GM12873 (cell line): Measurements from ENCODE around the gene ALDH1B1.

Source experiments
- TF ChIP-seq, protein P1 (sequence below): IDR thresholded peaks from 2 replicates; pipeline ENCODE4 v1.5.1; 2012; ENCODE audit warnings: low read depth, mild to moderate bottlenecking, moderate library complexity, low read length, control low read depth; ENCODE audit not compliant: insufficient read depth; ENCODE audit errors: missing control alignments

ALDH1B1 gene

DNA sequence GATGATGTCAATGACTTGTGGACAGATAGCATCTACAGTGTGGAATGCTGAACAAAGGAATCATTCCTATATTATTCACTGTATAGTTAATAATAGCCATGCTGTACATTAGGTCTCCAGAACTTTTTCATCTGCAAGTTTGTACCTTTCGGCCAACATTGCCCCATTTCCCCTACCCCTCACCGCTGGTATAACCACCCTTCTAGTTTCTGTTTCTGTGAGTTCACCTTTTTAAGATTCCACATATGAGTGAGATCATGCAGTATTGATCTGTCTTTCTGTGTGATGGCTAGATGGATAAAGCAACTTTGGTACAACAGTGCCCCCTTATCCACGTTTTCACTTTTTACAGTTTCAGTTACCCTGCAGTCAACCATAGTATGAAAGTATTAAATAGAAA is 18.8 kb upstream of the ALDH1B1 start:
- TF ChIP-seq, protein P1, sequence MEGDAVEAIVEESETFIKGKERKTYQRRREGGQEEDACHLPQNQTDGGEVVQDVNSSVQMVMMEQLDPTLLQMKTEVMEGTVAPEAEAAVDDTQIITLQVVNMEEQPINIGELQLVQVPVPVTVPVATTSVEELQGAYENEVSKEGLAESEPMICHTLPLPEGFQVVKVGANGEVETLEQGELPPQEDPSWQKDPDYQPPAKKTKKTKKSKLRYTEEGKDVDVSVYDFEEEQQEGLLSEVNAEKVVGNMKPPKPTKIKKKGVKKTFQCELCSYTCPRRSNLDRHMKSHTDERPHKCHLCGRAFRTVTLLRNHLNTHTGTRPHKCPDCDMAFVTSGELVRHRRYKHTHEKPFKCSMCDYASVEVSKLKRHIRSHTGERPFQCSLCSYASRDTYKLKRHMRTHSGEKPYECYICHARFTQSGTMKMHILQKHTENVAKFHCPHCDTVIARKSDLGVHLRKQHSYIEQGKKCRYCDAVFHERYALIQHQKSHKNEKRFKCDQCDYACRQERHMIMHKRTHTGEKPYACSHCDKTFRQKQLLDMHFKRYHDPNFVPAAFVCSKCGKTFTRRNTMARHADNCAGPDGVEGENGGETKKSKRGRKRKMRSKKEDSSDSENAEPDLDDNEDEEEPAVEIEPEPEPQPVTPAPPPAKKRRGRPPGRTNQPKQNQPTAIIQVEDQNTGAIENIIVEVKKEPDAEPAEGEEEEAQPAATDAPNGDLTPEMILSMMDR: no peak

DNA sequence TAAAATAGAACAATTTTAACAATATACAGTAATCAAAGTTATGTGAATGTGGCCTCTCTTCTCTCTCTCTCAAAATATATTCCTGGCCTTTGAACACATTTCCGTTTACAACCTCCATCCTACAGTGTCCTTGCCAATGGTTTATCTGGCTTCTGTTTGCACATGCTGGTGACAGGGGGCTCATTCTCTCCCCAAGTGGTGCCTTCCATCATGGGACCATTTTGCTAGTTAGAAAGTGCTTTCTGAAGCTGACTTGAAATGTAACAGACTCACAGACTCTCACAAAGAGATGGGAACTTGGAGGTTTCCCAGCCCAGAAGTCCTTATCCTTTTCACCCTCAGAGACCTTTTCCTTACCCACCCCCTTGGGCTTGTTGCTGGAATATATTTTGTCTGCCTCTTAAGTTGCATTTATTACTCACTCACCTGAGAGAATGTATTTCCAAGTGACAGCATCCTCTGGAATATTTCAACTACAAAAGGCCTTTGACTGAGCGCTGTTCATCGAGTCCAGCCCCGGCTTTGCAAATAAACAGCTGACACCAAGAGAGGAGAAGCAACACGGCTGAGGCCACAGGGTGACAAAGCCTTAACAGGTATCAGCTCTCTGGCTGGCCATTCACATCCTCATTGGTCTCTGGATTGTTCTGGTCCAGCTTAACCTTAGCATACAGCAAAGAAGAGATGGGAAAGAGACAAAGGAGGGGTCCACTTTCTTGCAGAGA is 17.5 kb upstream of the ALDH1B1 start:
- TF ChIP-seq, protein P1: no peak

DNA sequence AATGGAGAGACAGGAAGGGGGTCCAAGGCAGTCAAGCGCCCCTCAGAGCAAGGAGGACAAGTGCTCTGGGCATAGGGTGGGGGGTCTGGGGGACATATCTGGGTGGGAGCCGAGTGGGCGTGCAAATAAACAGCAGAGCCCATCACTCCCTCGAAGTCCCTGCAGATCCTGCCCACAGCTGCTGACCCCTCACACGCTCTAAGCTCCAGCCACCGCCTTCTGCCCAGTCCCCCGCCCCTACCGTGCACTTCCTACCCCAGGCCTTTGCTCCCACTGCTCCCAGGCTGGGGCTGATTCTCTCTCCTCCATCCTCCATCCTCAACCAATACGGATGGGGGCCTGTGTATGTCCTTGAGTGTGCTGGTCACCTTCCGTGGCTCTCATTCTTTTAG is 16.9 kb upstream of the ALDH1B1 start:
- TF ChIP-seq, protein P1: no peak

DNA sequence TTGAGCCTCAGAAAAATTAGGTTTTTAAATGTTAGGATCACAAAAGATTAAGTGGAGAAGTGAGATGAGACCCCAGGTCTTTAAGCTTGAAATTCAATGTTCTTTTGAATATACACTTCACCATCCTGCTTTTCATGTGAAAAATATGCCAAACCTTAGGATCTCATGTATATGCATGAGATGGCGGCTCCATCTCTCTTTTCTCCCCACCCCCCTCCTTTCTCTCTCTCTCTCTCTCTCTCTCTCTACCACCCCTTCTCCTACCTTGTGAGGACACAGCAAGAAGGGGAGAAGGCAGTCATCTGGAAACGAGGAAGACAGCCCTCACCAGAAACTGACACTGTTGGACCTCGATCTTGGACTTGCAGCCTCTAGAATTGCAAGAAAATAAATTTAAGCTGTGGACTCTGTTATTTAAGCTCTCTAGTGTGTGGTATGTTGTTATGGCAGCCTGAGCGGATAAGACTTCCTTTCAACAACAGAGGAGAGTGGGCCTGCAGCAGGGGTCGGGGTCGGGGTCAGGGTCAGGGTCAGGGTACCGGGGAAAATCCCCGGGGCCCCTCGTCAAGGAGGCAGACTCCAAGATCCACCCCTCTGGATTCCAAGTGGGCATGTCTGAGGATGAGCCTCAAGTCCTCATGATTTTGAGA is 16.4 kb upstream of the ALDH1B1 start:
- TF ChIP-seq, protein P1: no peak

DNA sequence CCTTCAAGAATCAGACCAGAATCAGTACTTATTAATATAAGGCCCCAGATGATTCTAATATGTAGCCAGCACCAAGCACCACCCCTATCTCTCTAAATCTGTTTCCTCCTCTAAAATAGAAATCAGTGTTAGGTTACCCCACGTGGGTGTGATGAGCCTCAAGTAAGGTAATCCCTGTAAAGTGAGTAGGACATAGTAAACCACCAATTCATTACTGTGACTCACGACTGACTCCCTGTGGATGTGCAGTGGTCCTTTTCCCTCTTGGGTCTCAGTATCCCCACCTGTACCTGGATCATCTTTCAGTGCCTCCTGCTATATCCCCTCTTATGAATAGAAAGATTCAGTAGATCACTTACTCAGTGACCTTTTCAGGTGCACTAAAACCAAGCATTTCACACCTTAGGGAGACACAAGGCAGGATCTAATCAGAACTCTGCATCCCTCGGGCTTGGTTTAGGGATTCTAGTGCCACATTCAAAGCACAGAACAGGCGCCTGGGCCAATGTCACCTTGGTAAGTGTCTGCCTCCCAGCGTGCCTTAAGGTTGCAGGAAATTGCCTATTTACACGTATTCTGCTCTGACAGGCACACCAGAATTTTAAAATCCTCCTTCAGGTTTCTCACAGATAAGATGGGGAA is 12.2 kb upstream of the ALDH1B1 start:
- TF ChIP-seq, protein P1: no peak

DNA sequence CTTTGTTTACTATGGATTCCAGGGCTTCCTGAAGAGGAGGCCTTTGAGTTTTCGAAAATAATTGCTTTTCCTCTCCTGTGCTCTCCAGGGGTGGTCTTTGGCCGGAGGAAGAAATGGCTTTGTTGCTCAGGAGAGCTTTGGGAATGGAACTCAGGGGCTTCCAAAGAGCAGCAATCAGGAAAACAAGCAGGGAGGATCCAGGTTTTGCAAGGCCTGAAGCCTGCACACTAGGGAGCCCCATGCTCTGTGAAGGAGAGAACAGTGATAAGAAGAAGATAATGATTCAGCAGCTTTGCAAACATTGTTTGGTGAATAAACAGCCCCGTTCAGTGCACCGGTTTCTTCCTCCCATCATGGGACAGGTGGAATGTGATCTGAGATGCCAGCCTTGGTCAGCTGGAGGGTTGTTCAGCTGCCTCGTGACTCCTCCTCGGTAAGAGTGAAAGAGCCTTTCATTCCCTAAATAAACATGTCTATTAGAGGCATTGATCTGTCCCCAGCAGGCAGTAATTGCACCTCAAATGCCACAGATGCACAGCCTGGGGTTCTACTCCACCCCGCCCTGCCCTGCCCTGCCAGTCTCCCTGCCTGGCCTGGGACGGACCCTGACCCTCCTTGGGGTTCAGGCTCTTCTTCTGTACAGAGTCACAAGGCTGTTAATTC is 11.5 kb upstream of the ALDH1B1 start:
- TF ChIP-seq, protein P1: no peak

DNA sequence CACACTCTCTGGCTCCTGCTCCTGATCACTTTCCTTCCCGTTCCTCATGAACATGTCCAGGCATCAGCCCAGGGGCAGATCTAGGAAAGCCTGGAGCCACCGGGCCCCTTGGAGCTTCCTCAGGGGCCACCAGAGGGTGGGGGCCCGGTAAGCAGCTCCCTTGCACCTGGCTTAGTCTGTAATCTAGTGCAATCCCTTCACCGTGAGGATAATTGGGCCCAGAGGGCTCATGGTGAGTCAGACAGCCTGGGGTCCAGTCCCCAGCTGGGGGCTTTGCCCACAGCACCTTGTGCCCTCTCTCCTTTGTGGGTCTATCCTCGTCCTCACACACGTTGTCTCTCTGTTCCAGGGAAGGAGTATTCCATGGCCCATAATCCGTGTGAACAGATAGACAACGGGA is 10.4 kb upstream of the ALDH1B1 start:
- TF ChIP-seq, protein P1: no peak
